Prostate gland (tissue), 2 donors: Measurements from ENCODE around the gene PIGK.

Experiments used
- POLR2AphosphoS5 ChIP-seq: sonication (generic); formaldehyde crosslinking; IDR thresholded peaks from one replicate; pipeline ENCODE4 v1.6.1; 2017; ENCODE audit warnings: antibody characterized with exemption
- TF ChIP-seq, protein P1 (sequence below), 4 experiments: fragments of 200-600 bp in 2 of 4; fragments of 450-650 bp in 2 of 4; sonication (generic) in 2 of 4; IDR thresholded peaks; 1 replicate in 3 of 4; 2 replicates in 1 of 4; pipeline ENCODE4 v1.5.1; 2016 to 2019; ENCODE audit warnings: antibody characterized with exemption in 4 of 4, mild to moderate bottlenecking in 2 of 4, moderate library complexity in 2 of 4

DNA sequence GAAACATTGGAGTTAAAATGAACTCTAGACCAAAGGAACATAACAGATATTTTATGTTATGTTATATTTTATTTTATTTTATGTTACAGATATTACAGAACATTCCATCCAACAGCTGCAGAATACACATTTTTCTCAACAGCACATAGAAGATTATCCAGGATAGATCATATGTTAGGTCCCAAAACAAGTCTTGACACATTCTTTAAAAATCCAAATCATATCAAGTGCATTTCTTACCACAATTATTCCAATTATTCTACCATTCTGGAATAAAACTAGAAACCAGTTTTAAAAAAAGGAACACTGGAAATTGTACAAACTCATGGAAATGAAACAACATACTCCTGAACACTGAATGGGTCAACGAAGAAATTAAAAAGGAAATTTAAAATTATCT, 30.9 kb upstream of the PIGK start:
- TF ChIP-seq, protein P1, sequence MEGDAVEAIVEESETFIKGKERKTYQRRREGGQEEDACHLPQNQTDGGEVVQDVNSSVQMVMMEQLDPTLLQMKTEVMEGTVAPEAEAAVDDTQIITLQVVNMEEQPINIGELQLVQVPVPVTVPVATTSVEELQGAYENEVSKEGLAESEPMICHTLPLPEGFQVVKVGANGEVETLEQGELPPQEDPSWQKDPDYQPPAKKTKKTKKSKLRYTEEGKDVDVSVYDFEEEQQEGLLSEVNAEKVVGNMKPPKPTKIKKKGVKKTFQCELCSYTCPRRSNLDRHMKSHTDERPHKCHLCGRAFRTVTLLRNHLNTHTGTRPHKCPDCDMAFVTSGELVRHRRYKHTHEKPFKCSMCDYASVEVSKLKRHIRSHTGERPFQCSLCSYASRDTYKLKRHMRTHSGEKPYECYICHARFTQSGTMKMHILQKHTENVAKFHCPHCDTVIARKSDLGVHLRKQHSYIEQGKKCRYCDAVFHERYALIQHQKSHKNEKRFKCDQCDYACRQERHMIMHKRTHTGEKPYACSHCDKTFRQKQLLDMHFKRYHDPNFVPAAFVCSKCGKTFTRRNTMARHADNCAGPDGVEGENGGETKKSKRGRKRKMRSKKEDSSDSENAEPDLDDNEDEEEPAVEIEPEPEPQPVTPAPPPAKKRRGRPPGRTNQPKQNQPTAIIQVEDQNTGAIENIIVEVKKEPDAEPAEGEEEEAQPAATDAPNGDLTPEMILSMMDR (IDR thresholded peaks at IDR 0.05) = no peak
- TF ChIP-seq POLR2AphosphoS5 = no peak
